HepG2 (cell line): ENCODE data around the gene FAM20A. TPM values are rescaled to one million over a fixed set of nuclear protein-coding genes. Genes with fewer than 3 reads are reported as not detected.
A peak's percentile ranks its signal among the peaks of the same experiment; 100 is the strongest.

Source experiments
- EEA1 ChIP-seq: sonication (generic); formaldehyde crosslinking; IDR thresholded peaks from 2 replicates; pipeline ENCODE4 v1.5.1; 2020; ENCODE audit warnings: mild to moderate bottlenecking, missing genetic modification reagents, borderline replicate concordance
- ETV6 ChIP-seq: sonication (generic); formaldehyde crosslinking; conservative IDR thresholded peaks from 2 replicates; pipeline ENCODE4 v1.4.0; 2020; ENCODE audit warnings: missing genetic modification reagents
- FOXM1 ChIP-seq: sonication (generic); formaldehyde crosslinking; IDR thresholded peaks from 2 replicates; pipeline ENCODE4 v1.5.0; 2020; ENCODE audit warnings: missing genetic modification reagents
- HNF4A ChIP-seq: sonication (generic); formaldehyde crosslinking; IDR thresholded peaks from 2 replicates; pipeline ENCODE4 v1.4.0; 2020; ENCODE audit warnings: missing genetic modification reagents
- MBD4 ChIP-seq: IDR thresholded peaks from 2 replicates; pipeline ENCODE4 v1.6.1; 2012; ENCODE audit warnings: low read length, inconsistent platforms, borderline replicate concordance
- SP4 ChIP-seq: sonication (generic); formaldehyde crosslinking; IDR thresholded peaks from 2 replicates; pipeline ENCODE4 v1.8.1; 2023; ENCODE audit warnings: mild to moderate bottlenecking, missing genetic modification reagents
- STAT6 ChIP-seq: sonication (generic); formaldehyde crosslinking; IDR thresholded peaks from 2 replicates; pipeline ENCODE4 v1.4.0; 2020; ENCODE audit warnings: missing genetic modification reagents, mild to moderate bottlenecking, borderline replicate concordance
- TEAD3 ChIP-seq: optimal IDR thresholded peaks from 2 replicates; pipeline ENCODE3; 2016; ENCODE audit warnings: borderline replicate concordance
- ZFYVE20 ChIP-seq: sonication (generic); formaldehyde crosslinking; IDR thresholded peaks from 2 replicates; pipeline ENCODE4 v1.8.0; 2023; ENCODE audit warnings: low read depth, mild to moderate bottlenecking, moderate library complexity, missing genetic modification reagents, borderline replicate concordance
- ZNF232 ChIP-seq: sonication (generic); formaldehyde crosslinking; IDR thresholded peaks from 2 replicates; pipeline ENCODE4 v1.4.0; 2020; ENCODE audit warnings: missing genetic modification reagents, borderline replicate concordance
- ZNF367 ChIP-seq: sonication (generic); formaldehyde crosslinking; IDR thresholded peaks from 2 replicates; pipeline ENCODE4 v1.4.0; 2020; ENCODE audit warnings: missing genetic modification reagents, borderline replicate concordance
- ZNF441 ChIP-seq: sonication (generic); formaldehyde crosslinking; IDR thresholded peaks from 2 replicates; pipeline ENCODE4 v1.7.0; 2021; ENCODE audit warnings: missing genetic modification reagents, borderline replicate concordance
- ZNF572 ChIP-seq: sonication (generic); formaldehyde crosslinking; IDR thresholded peaks from 2 replicates; pipeline ENCODE4 v1.5.1; 2020; ENCODE audit warnings: mild to moderate bottlenecking, missing genetic modification reagents
- polyA plus RNA-seq, 8 experiments: library from polyadenylated mRNA; depleted of rRNA in 3 of 8; stranded (reverse) in 7 of 8; unstranded in 1 of 8; fragments of >200 nt; fragmentation: Illumina TruSeq in 4 of 8; extraction: Trizol in 4 of 8; gene quantifications; 2 replicates each; pipeline versions ENCODE4 v1.2.1 to v1.2.3, GENCODE V29; 2011 to 2016; ENCODE audit warnings: low read depth in 4 of 8, missing spikeins in 1 of 8, mixed read lengths in 1 of 8; ENCODE audit not compliant: insufficient read depth in 1 of 8
- total RNA-seq, 5 experiments: library from RNA; depleted of rRNA; stranded (reverse); fragments of >200 nt; fragmentation: Illumina TruSeq; extraction: Trizol; gene quantifications; 2 replicates each; pipeline ENCODE4 v1.2.3, GENCODE V29; 2016; ENCODE audit warnings: low read depth in 1 of 5
- TF ChIP-seq, protein P1 (sequence below): sonication (generic); formaldehyde crosslinking; IDR thresholded peaks from 2 replicates; pipeline ENCODE4; 2020; ENCODE audit warnings: missing genetic modification reagents, mild to moderate bottlenecking, borderline replicate concordance
- TF ChIP-seq, protein P2 (sequence below): sonication (generic); formaldehyde crosslinking; IDR thresholded peaks from 2 replicates; pipeline ENCODE4 v1.5.1; 2020; ENCODE audit warnings: mild to moderate bottlenecking, missing genetic modification reagents, moderate library complexity
- TF ChIP-seq, protein P3 (sequence below): sonication (generic); formaldehyde crosslinking; IDR thresholded peaks from 2 replicates; pipeline ENCODE4 v1.4.0; 2020; ENCODE audit warnings: missing genetic modification reagents

FAM20A gene
- total and polyA plus RNA-seq, 2 of the 13 experiments (the other 11 are each of a cell fraction or from before 2014, with no cell fraction given) = 9.3 to 20.7 TPM

- TF ChIP-seq, protein P1, sequence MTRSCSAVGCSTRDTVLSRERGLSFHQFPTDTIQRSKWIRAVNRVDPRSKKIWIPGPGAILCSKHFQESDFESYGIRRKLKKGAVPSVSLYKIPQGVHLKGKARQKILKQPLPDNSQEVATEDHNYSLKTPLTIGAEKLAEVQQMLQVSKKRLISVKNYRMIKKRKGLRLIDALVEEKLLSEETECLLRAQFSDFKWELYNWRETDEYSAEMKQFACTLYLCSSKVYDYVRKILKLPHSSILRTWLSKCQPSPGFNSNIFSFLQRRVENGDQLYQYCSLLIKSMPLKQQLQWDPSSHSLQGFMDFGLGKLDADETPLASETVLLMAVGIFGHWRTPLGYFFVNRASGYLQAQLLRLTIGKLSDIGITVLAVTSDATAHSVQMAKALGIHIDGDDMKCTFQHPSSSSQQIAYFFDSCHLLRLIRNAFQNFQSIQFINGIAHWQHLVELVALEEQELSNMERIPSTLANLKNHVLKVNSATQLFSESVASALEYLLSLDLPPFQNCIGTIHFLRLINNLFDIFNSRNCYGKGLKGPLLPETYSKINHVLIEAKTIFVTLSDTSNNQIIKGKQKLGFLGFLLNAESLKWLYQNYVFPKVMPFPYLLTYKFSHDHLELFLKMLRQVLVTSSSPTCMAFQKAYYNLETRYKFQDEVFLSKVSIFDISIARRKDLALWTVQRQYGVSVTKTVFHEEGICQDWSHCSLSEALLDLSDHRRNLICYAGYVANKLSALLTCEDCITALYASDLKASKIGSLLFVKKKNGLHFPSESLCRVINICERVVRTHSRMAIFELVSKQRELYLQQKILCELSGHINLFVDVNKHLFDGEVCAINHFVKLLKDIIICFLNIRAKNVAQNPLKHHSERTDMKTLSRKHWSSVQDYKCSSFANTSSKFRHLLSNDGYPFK = peak; percentile 54; the same call in 1 of the 2 replicates
- TF ChIP-seq HNF4A (CRISPR knock-in tag) (no peak; the same call in 1 of the 2 replicates), SP4 (CRISPR knock-in tag) (peak; percentile 32; the same call in 1 of the 2 replicates), ZFYVE20 (CRISPR knock-in tag) (0 out of 2 replicates have a peak, but pooled peaks have one; percentile 27), ZNF232 (CRISPR knock-in tag) (no peak), ZNF367 (CRISPR knock-in tag) (0 out of 2 replicates have a peak, but pooled peaks have one; percentile 58), MBD4 (no peak), ETV6 (CRISPR knock-in tag) (0 out of 2 replicates have a peak, but pooled peaks have one; percentile 60), EEA1 (no peak; the same call in 1 of the 2 replicates), ZNF441 (CRISPR knock-in tag) (peak; percentile 86; the same call in 1 of the 2 replicates), FOXM1 (CRISPR knock-in tag) (no peak), ZNF572 (CRISPR knock-in tag) (peak; percentile 68; the same call in 1 of the 2 replicates), TEAD3 (peak; percentile 13), STAT6 (peak; percentile 70; the same call in 1 of the 2 replicates)
- TF ChIP-seq, protein P2, sequence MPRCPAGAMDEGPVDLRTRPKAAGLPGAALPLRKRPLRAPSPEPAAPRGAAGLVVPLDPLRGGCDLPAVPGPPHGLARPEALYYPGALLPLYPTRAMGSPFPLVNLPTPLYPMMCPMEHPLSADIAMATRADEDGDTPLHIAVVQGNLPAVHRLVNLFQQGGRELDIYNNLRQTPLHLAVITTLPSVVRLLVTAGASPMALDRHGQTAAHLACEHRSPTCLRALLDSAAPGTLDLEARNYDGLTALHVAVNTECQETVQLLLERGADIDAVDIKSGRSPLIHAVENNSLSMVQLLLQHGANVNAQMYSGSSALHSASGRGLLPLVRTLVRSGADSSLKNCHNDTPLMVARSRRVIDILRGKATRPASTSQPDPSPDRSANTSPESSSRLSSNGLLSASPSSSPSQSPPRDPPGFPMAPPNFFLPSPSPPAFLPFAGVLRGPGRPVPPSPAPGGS = peak; percentile 78; the same call in 1 of the 2 replicates
- TF ChIP-seq, protein P3, sequence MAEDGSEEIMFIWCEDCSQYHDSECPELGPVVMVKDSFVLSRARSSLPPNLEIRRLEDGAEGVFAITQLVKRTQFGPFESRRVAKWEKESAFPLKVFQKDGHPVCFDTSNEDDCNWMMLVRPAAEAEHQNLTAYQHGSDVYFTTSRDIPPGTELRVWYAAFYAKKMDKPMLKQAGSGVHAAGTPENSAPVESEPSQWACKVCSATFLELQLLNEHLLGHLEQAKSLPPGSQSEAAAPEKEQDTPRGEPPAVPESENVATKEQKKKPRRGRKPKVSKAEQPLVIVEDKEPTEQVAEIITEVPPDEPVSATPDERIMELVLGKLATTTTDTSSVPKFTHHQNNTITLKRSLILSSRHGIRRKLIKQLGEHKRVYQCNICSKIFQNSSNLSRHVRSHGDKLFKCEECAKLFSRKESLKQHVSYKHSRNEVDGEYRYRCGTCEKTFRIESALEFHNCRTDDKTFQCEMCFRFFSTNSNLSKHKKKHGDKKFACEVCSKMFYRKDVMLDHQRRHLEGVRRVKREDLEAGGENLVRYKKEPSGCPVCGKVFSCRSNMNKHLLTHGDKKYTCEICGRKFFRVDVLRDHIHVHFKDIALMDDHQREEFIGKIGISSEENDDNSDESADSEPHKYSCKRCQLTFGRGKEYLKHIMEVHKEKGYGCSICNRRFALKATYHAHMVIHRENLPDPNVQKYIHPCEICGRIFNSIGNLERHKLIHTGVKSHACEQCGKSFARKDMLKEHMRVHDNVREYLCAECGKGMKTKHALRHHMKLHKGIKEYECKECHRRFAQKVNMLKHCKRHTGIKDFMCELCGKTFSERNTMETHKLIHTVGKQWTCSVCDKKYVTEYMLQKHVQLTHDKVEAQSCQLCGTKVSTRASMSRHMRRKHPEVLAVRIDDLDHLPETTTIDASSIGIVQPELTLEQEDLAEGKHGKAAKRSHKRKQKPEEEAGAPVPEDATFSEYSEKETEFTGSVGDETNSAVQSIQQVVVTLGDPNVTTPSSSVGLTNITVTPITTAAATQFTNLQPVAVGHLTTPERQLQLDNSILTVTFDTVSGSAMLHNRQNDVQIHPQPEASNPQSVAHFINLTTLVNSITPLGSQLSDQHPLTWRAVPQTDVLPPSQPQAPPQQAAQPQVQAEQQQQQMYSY (CRISPR knock-in tag) = peak; percentile 72; the same call in 1 of the 2 replicates
Observed at GRCh38 chr17:68600067-68600930, 868 bp downstream of the FAM20A start (continued).
